ENCODE results near the gene WASF3. TPM values are rescaled to one million over a fixed set of nuclear protein-coding genes. Genes with fewer than 3 reads are reported as not detected.

The WASF3 gene
- total and polyA plus RNA-seq, 4 donors: 0.82 to 4.9 (median 2.3) TPM

- peaks cover 0 to 4% (median 0%) of the 10 kb centered on the region in 4 donors for H3K9me3 ChIP-seq (ENCODE audit: control insufficient read depth in 4 of 4, low read length in 3 of 4)
- WGBS: 11% methylated on average over 5 of the region's 5 CpGs
- TF ChIP-seq SP1 (IDR thresholded peaks at IDR 0.05) (no peak), RXRA (IDR thresholded peaks at IDR 0.05) (no peak), JUND (IDR thresholded peaks at IDR 0.05) (no peak), ATF3 (IDR thresholded peaks at IDR 0.05) (no peak), TAF1 (conservative IDR thresholded peaks at IDR 0.05) (no peak), YY1 (IDR thresholded peaks at IDR 0.05) (no peak), REST (IDR thresholded peaks at IDR 0.05) (no peak)
Measured at GRCh38 chr13:26518451-26518959, 39.0 kb upstream of the WASF3 start.

GRCh38 chr13:26522571-26522970, 34.9 kb upstream of the WASF3 start:
- Histone ChIP-seq H3K9me3 (ENCODE audit: control insufficient read depth in 4 of 4, low read length in 3 of 4) (peaks cover 0 to 4% (median 0%) of the 10 kb centered on the region in 4 donors), H3K4me1 (ENCODE audit: control insufficient read depth in 4 of 4, insufficient read depth in 4 of 4, low read length in 3 of 4) (no peaks in the 10 kb centered on the region), H3K27me3 (ENCODE audit: control insufficient read depth in 4 of 4, insufficient read depth in 4 of 4, low read length in 3 of 4) (no peaks in the 10 kb centered on the region), H3K9ac (ENCODE audit: low read depth in 1 of 2, low read length in 2 of 2) (no peak overlapping the region), H3K27ac (ENCODE audit: low read depth in 1 of 2, low read length in 2 of 2) (no peak overlapping the region), H3K4me3 (ENCODE audit: low read depth in 1 of 3, low read length in 3 of 3) (no peak overlapping the region), H3K36me3 (ENCODE audit: control insufficient read depth in 4 of 4, insufficient read depth in 3 of 4, low read depth in 1 of 4, low read length in 3 of 4) (no peaks in the 10 kb centered on the region)
- WGBS: 80% methylated on average over 5 of the region's 5 CpGs
- no peak for DNase-seq (ENCODE audit: low spot score)
- TF ChIP-seq YY1 (IDR thresholded peaks at IDR 0.05) (no peak), EGR1 (IDR thresholded peaks at IDR 0.05; ENCODE audit: low read depth in 2 of 2) (no peak), HNF4A (conservative IDR thresholded peaks at IDR 0.05) (no peak), ZBTB33 (IDR thresholded peaks at IDR 0.05) (no peak), FOXA2 (IDR thresholded peaks at IDR 0.05) (no peak), HNF4G (IDR thresholded peaks at IDR 0.05) (no peak)

More at GRCh38 chr13:26518451-26518959, 39.0 kb upstream of the WASF3 start:
- Histone ChIP-seq H3K4me3 (ENCODE audit: low read depth in 1 of 3, low read length in 3 of 3) (no peak overlapping the region), H3K9ac (ENCODE audit: low read depth in 1 of 2, low read length in 2 of 2) (no peak overlapping the region), H3K36me3 (ENCODE audit: control insufficient read depth in 4 of 4, insufficient read depth in 3 of 4, low read depth in 1 of 4, low read length in 3 of 4) (no peaks in the 10 kb centered on the region), H3K27me3 (ENCODE audit: control insufficient read depth in 4 of 4, insufficient read depth in 4 of 4, low read length in 3 of 4) (peaks cover 0 to 2% (median 1%) of the 10 kb centered on the region in 4 donors), H3K27ac (ENCODE audit: low read depth in 1 of 2, low read length in 2 of 2) (no peak overlapping the region), H3K4me1 (ENCODE audit: control insufficient read depth in 4 of 4, insufficient read depth in 4 of 4, low read length in 3 of 4) (no peaks in the 10 kb centered on the region)
- DNase-seq (ENCODE audit: low spot score): no peak

- Histone ChIP-seq H3K27ac (ENCODE audit: low read depth in 1 of 2, low read length in 2 of 2) (no peak overlapping the region), H3K9ac (ENCODE audit: low read depth in 1 of 2, low read length in 2 of 2) (no peak overlapping the region), H3K9me3 (ENCODE audit: control insufficient read depth in 4 of 4, low read length in 3 of 4) (peaks cover 0 to 4% (median 0%) of the 10 kb centered on the region in 4 donors), H3K27me3 (ENCODE audit: control insufficient read depth in 4 of 4, insufficient read depth in 4 of 4, low read length in 3 of 4) (no peaks in the 10 kb centered on the region), H3K4me1 (ENCODE audit: control insufficient read depth in 4 of 4, insufficient read depth in 4 of 4, low read length in 3 of 4) (no peaks in the 10 kb centered on the region), H3K4me3 (ENCODE audit: low read depth in 1 of 3, low read length in 3 of 3) (no peak overlapping the region), H3K36me3 (ENCODE audit: control insufficient read depth in 4 of 4, insufficient read depth in 3 of 4, low read depth in 1 of 4, low read length in 3 of 4) (no peaks in the 10 kb centered on the region)
- WGBS: 90% methylated on average over 6 of the region's 6 CpGs
- DNase-seq (ENCODE audit: low spot score): no peak
- TF ChIP-seq NR2F2 (IDR thresholded peaks at IDR 0.05): no peak
- TF ChIP-seq GABPA (IDR thresholded peaks at IDR 0.05 in 1 of 2, conservative IDR thresholded peaks at IDR 0.05 in 1 of 2): no peak
- no peak for TF ChIP-seq TAF1 (conservative IDR thresholded peaks at IDR 0.05)
- TF ChIP-seq SP1 (IDR thresholded peaks at IDR 0.05): no peak
- no peak for TF ChIP-seq CTCF (IDR thresholded peaks at IDR 0.05; ENCODE audit: low read depth, low read length, missing input control)
- no peak for TF ChIP-seq FOXA2 (IDR thresholded peaks at IDR 0.05)
- no peak for TF ChIP-seq EGR1 (IDR thresholded peaks at IDR 0.05; ENCODE audit: low read depth in 2 of 2)
- no peak for TF ChIP-seq YY1 (IDR thresholded peaks at IDR 0.05)
- TF ChIP-seq ATF3 (IDR thresholded peaks at IDR 0.05): no peak
- TF ChIP-seq MAX (IDR thresholded peaks at IDR 0.05): no peak
- no peak for TF ChIP-seq FOXA1 (IDR thresholded peaks at IDR 0.05)
Measured at GRCh38 chr13:26523007-26523406, 34.5 kb upstream of the WASF3 start.
